NCI-H82 treated with DMSO at 0.1 percent for 48 hours (cell line): ENCODE results near the gene TNNT2.
A peak's percentile ranks its signal among the peaks of the same experiment; 100 is the strongest.

Experiments
- DNase-seq: peaks from one replicate; lab custom pipeline; 2025; ENCODE audit not compliant: unreplicated experiment; lab: John Stamatoyannopoulos, UW

Gene TNNT2

DNA sequence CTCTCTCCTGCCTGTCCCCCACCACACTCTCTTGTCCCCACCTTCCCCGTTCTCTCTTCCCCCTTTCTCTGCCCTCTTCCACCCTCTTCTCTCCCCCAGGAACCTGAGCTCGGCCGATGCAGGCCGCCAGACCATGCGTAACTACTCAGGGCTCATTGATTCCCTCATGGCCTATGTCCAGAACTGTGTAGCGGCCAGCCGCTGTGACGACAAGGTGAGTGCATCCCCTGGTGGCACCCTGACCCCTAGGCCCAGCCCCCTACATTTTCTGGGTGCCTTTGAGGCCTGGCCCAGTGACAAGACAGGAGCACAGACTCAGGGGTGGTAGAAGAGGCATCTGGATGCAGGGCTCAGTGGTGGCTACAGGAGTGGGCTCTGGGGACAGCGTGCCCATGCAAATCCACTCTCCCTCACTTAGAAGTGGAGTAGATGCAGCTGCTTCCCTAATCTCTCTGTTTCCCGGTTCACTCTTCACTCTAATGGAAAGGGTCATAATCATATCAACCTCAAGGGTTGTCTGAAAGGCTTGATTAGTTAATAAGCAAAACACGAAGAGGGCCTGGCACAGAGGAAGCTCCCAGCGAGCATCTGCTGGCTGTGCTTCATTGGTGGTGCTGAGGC lies 57.2 kb downstream of the TNNT2 start:
- no peak for DNase-seq

GRCh38 chr1:201319631-201320030 lies 57.8 kb downstream of the TNNT2 start:
- no peak for DNase-seq

DNA sequence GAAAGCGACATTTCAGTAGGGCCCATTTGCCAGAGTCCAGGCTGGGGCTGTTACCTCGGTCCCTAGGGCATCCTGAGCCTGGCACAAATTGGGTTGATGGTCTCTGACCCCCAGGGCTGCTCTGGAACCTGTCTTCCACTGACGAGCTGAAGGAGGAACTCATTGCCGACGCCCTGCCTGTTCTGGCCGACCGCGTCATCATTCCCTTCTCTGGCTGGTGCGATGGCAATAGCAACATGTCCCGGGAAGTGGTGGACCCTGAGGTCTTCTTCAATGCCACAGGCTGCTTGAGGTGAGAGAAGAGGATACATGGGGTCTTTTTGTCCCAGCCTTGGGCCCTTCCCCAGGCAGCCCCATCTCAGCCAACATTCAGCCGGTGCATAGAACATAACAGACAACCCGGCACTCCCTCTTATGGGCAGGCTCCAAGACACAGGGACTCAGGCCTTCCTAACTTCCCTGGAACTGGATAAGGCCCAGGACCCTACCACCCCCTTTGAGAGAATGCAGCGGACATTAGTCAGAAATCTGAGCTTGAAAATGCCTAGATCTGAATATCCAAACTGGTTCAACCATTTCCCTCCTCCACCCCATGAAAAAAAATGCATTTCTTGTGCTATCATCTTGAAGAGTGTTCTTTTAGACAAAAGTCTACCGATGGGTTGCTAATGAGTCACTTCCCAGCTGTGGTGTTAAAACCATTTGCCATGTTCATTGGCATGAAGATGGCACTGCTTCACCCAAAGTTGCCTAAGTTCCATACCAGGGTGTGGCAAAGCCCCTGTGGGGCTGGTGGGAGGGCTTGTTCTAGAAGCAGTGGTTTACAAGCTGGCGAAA lies 58.8 kb downstream of the TNNT2 start:
- no peak for DNase-seq

DNA sequence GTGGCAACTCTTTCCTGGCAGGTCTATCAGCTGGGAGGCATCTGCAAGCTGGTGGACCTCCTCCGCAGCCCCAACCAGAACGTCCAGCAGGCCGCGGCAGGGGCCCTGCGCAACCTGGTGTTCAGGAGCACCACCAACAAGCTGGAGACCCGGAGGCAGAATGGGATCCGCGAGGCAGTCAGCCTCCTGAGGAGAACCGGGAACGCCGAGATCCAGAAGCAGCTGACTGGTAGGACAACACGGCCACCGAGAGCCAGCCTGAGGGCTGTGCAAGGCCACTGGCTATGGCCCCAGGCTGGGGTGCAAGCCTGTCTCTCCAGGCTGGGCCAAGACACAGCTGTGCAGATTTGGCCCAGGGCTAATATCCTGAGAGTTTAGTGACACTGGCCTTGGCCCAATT lies 59.9 kb downstream of the TNNT2 start:
- DNase-seq = no peak

DNA sequence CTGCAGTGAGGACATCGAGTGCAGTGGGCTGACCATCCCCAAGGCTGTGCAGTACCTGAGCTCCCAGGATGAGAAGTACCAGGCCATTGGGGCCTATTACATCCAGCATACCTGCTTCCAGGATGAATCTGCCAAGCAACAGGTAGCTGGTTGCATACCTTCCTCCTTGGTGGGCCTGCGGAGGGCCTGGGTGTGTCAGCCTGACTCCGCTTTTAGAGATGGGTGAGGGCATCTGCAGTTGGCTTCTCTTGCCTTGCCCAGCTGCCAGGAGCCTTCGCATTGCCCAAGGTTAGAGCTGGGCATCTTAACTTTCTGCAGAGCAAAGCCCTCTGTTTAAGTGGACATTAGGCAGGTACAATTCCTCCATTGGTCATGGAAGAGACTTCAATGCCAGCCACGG lies 60.9 kb downstream of the TNNT2 start:
- no peak for DNase-seq

DNA sequence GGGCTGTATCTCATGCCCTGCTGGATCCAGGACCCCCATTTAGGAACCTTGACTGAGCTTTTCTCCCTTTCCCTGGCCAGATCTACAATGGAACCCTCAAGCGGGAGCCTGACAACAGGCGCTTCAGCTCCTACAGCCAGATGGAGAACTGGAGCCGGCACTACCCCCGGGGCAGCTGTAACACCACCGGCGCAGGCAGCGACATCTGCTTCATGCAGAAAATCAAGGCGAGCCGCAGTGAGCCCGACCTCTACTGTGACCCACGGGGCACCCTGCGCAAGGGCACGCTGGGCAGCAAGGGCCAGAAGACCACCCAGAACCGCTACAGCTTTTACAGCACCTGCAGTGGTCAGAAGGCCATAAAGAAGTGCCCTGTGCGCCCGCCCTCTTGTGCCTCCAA lies 64.4 kb downstream of the TNNT2 start:
- no peak for DNase-seq

- no peak for DNase-seq
Observed at GRCh38 chr1:201312298-201312697, 65.2 kb downstream of the TNNT2 start.

- DNase-seq = no peak
Observed at GRCh38 chr1:201311356-201312011, 66.0 kb downstream of the TNNT2 start.

DNA sequence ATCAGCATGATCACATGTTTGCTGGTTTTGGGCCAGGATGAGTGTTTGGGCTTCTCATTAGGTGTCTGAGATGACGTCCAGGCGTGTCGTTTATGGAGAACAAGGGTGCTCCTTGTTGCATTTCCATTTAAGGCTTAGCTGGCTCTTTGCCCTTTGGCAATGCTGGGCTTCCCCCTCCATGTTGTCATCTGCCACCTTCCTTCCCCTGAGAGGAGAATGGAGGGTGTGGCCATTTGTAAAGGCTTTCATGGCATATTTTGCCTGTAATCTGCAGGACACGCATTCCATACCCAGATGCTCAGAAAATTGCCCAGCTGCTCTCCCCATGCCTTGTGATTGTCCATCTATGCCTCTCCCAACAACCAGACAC lies 66.5 kb downstream of the TNNT2 start:
- no peak for DNase-seq

DNA sequence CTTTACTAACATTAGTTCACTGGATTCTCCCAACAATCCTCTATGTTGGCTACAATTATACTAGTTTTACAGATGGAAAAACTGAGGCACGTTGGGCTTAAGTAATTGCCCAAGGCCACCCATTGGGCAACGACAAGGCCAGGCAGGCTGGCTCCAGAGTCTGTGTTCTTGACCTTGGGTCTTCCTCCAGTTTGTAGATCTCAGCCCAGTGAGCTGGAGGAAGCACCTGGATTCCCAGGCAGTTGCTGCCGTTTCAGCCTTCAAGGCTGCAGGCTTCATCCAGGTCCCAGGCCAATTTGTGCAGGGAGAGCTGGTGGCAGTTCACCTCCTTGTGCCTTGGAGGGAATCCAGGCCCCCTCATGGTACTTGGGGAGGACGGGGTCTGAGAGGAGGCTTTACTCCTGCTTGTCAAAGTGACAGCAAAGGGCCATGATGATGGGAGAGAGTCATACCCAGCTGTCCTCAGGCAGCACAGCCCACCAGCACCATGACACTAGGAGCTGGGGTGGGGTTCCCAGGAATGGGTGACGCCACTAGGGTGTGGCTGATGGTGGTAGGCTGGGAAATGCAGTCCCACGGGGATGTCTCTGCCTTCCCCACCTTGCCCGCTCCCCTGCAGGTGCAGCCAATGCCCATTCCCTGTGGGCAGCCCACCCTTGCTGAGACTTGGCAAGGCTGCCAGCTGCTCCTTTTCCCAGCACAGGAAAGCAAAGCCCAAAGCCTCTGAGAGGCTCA lies 67.1 kb downstream of the TNNT2 start:
- no peak for DNase-seq

GRCh38 chr1:201309416-201309815 lies 68.1 kb downstream of the TNNT2 start:
- DNase-seq = peak; percentile 53
